Activated B cell treated with CpG ODN at 0.5 μM for 24 hours (primary cell): ENCODE data around the gene ASPG. TPM values are rescaled to one million over a fixed set of nuclear protein-coding genes. Genes with fewer than 3 reads are reported as not detected.

Experiments
- ATAC-seq: fragments of 200-7000 bp; cut with Tn5 transposase; one replicate; pipeline ENCODE4 v1.10.0; 2021; ENCODE audit warnings: low read depth, mild to moderate bottlenecking, moderate library complexity
- CTCF ChIA-PET: fragments of 350-600 bp; sonication (Branson Sonifier 250); formaldehyde crosslinking; loops from one replicate; lab custom pipeline; 2021; ENCODE audit warnings: antibody characterized with exemption; lab: Charles Lee
- POLR2A ChIA-PET: fragments of 350-600 bp; sonication (Branson Sonifier 250); formaldehyde crosslinking; loops from one replicate; lab custom pipeline; 2021; ENCODE audit warnings: antibody characterized with exemption; lab: Charles Lee
- DNase-seq: peaks from one replicate; pipeline ENCODE4 v3.0.0; 2022
- H3K27ac Mint-ChIP-seq: one replicate; pipeline ENCODE4 v1.8.0; 2020; ENCODE audit warnings: mixed read lengths
- H3K27me3 Mint-ChIP-seq: one replicate; pipeline ENCODE4 v1.8.0; 2021; ENCODE audit warnings: mixed read lengths
- H3K36me3 Mint-ChIP-seq: one replicate; pipeline ENCODE4 v1.8.0; 2021; ENCODE audit warnings: low read depth, mixed read lengths
- H3K4me1 Mint-ChIP-seq: one replicate; pipeline ENCODE4 v1.8.0; 2021; ENCODE audit warnings: mixed read lengths
- H3K4me3 Mint-ChIP-seq: one replicate; pipeline ENCODE4 v1.8.0; 2020; ENCODE audit warnings: mild to moderate bottlenecking, mixed read lengths
- H3K9me3 Mint-ChIP-seq: one replicate; pipeline ENCODE4 v1.8.0; 2020; ENCODE audit warnings: mixed read lengths
- CTCF ChIP-seq: fragments of 200-600 bp; IDR thresholded peaks from one replicate; pipeline ENCODE4 v1.8.0; 2022; ENCODE audit warnings: antibody characterized with exemption, mild to moderate bottlenecking
- intact Hi-C: fragments of 100-400 bp; cut with micrococcal nuclease; formaldehyde crosslinking; loops from one replicate; pipeline ENCODE4 v1.15.1; 2024
- total RNA-seq: library from RNA; stranded (reverse); gene quantifications from 2 replicates; pipeline ENCODE4 v1.2.3, GENCODE V29; 2022

The ASPG gene
- total RNA-seq, 1 donor from 2014 or later, result not detected

DNA sequence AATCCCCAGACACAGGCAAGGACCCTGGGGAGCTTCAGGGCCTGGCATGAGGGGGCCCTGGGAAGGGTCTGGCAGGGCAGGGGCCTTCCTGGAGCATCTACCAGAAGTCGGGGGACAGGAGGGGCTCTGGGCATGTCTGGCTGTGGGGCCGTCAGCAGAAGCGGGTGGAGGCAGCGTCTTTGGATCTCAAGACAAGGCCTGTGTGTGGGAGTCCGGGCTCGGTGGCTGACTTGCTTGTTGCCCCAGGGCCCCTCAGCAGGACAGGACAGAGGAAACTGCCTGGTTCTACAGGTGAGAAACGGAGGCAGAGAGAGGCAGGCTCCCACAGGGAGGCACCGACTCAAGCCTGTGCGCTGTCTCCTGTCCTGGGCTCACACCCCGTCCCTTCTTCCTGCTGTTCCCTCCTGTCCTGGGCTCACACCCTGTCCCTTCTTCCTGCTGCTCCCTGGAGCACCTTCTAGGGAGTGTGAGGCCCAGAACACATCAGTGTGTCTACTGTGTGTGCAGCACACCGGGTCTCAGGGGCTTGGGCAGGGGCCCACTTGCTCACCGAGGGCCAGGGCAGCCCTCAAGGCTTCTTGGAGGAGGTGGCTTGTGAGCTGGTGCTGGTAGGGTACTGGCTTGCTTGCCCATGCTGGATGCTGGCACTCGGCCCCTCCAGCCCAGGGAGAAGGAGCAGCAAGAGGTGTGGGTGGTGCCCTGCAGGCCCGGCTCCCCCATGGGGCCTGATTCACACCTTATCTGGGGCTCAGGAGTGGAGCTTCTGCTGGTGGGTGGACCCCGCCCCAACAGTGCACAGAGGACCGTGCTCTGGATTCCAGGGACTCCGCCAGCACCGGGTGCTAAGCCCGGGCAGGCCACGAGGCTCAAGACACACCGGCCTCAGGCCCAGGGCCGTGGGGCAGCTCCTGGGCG is 14.9 kb downstream of the ASPG start:
- H3K4me1 Mint-ChIP-seq, result no peaks in the 10 kb centered on the region
- no peak for TF ChIP-seq CTCF
- no peak overlapping the region for H3K4me3 Mint-ChIP-seq
- ChIA-PET CTCF (no interaction called here), POLR2A (no interaction called here)
- no peaks in the 10 kb centered on the region for H3K9me3 Mint-ChIP-seq
- H3K27ac Mint-ChIP-seq, result no peak overlapping the region
- H3K27me3 Mint-ChIP-seq, result no peaks in the 10 kb centered on the region
- H3K36me3 Mint-ChIP-seq, result no peaks in the 10 kb centered on the region
- DNase-seq, result no peak
- no peak for ATAC-seq
- intact Hi-C loops, result no loop called here

DNA sequence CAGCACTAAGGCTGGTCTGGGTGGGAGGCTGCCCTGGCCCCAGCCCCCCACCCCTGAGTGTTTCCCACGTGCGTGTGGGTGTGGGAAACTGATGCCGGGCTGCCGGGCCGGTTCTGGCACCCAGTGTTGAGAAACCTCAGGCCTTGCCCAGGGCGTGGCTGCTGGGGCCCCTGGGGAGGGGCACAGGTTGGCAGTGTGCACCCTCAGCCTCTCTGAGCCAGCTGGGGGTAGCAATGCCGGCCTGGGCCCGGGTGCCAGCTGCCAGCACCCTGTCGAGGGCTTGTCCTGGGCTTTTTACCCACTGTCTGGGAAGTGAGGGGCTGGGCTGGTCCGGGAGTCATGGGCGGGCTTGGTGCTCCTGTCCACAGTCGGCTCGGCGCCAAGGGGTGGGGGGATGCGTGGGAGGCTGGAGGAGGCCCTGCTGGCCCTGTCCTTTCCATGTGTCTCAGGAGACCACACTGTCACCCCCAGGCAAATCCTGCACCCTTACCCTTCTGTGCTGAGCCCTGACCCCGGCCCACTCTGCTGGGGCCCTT is 15.7 kb downstream of the ASPG start:
- POLR2A ChIA-PET, result no interaction called here
- Mint-ChIP-seq H3K36me3 (no peaks in the 10 kb centered on the region), H3K4me1 (no peaks in the 10 kb centered on the region), H3K9me3 (no peaks in the 10 kb centered on the region), H3K27ac (no peak overlapping the region), H3K4me3 (no peak overlapping the region), H3K27me3 (no peaks in the 10 kb centered on the region)
- ATAC-seq, result no peak
- no peak for TF ChIP-seq CTCF
- intact Hi-C loops, result no loop called here
- CTCF ChIA-PET, result no interaction called here
- DNase-seq, result no peak

- Mint-ChIP-seq H3K4me3 (no peak overlapping the region), H3K9me3 (no peaks in the 10 kb centered on the region), H3K4me1 (no peaks in the 10 kb centered on the region), H3K36me3 (no peaks in the 10 kb centered on the region), H3K27ac (no peak overlapping the region), H3K27me3 (no peaks in the 10 kb centered on the region)
- DNase-seq (no peak), ATAC-seq (no peak)
- intact Hi-C loops, result no loop called here
- POLR2A ChIA-PET, result no interaction called here
- TF ChIP-seq CTCF, result no peak
- CTCF ChIA-PET, result no interaction called here
These were observed 16.3 kb downstream of the ASPG start for GRCh38 chr14:104101651-104102281.

GRCh38 chr14:104102282-104102914 is 16.9 kb downstream of the ASPG start:
- Mint-ChIP-seq H3K9me3 (no peaks in the 10 kb centered on the region), H3K4me3 (no peak overlapping the region), H3K36me3 (no peaks in the 10 kb centered on the region), H3K27ac (no peak overlapping the region), H3K4me1 (no peaks in the 10 kb centered on the region), H3K27me3 (no peaks in the 10 kb centered on the region)
- POLR2A ChIA-PET, result interaction anchor here (0.6 kb wide), 1 partner anchor 9 kb away, joined by 4 read pairs; no protein-coding TSS in a partner anchor
- intact Hi-C loops, result no loop called here
- ATAC-seq (no peak), DNase-seq (no peak)
- TF ChIP-seq CTCF, result no peak
- CTCF ChIA-PET, result no interaction called here

- intact Hi-C loops, result no loop called here
- no peak for TF ChIP-seq CTCF
- Mint-ChIP-seq H3K9me3 (no peaks in the 10 kb centered on the region), H3K4me1 (no peaks in the 10 kb centered on the region), H3K27me3 (no peaks in the 10 kb centered on the region), H3K4me3 (no peak overlapping the region), H3K27ac (no peak overlapping the region), H3K36me3 (no peaks in the 10 kb centered on the region)
- ATAC-seq, result no peak
- POLR2A ChIA-PET, result no interaction called here
- DNase-seq, result no peak
- CTCF ChIA-PET, result no interaction called here
These were observed 17.6 kb downstream of the ASPG start for GRCh38 chr14:104103061-104103445.
